GM12874 (cell line): ENCODE results near the gene SUSD4.

Experiments
- TF ChIP-seq, protein P1 (sequence below): IDR thresholded peaks from 2 replicates; pipeline ENCODE4 v1.5.1; 2011; ENCODE audit warnings: low read depth, mild to moderate bottlenecking, control low read depth, low read length, moderate library complexity; ENCODE audit not compliant: insufficient read depth

The SUSD4 gene

DNA sequence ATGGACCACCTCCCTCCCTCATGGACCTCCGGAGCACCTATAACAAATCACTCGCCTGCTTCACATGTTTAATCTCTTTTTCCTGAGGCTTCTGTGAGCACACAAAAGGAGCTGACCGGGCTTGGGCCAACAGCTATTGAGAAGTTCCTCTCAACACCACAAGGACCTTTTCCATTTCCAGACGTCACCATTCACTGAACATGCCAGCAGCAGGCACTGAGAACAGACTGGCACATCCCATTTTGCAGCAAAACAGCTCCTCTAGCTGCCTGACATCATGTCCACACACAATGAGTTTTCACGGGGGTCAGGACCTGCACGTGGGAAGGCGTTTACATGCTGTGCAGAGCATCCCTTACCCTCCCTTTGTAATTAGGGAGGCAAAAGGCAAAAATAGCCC, 11.0 kb downstream of the SUSD4 start:
- TF ChIP-seq, protein P1, sequence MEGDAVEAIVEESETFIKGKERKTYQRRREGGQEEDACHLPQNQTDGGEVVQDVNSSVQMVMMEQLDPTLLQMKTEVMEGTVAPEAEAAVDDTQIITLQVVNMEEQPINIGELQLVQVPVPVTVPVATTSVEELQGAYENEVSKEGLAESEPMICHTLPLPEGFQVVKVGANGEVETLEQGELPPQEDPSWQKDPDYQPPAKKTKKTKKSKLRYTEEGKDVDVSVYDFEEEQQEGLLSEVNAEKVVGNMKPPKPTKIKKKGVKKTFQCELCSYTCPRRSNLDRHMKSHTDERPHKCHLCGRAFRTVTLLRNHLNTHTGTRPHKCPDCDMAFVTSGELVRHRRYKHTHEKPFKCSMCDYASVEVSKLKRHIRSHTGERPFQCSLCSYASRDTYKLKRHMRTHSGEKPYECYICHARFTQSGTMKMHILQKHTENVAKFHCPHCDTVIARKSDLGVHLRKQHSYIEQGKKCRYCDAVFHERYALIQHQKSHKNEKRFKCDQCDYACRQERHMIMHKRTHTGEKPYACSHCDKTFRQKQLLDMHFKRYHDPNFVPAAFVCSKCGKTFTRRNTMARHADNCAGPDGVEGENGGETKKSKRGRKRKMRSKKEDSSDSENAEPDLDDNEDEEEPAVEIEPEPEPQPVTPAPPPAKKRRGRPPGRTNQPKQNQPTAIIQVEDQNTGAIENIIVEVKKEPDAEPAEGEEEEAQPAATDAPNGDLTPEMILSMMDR = no peak

GRCh38 chr1:223350361-223350908, 13.5 kb downstream of the SUSD4 start:
- TF ChIP-seq, protein P1 = no peak

DNA sequence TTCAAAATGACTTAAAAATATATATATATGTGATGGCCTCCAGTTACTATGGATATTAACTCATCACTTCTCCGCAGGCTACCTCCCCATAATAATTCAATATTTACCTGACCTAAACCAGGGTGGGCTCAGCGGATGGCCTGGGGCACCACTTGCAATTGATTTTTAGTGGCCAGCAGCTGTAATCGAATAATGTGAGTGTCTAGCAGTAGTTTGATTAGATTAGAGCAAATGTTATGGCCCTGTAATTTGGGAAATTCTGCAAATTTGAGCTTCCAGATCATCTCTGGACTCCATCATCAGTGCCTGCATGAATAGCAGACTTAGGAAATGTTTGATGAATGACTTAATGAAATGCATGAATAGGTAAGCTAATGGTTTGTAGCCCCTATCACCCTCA, 14.7 kb downstream of the SUSD4 start:
- TF ChIP-seq, protein P1 = no peak

GRCh38 chr1:223348439-223348838, 15.5 kb downstream of the SUSD4 start:
- TF ChIP-seq, protein P1 = no peak

DNA sequence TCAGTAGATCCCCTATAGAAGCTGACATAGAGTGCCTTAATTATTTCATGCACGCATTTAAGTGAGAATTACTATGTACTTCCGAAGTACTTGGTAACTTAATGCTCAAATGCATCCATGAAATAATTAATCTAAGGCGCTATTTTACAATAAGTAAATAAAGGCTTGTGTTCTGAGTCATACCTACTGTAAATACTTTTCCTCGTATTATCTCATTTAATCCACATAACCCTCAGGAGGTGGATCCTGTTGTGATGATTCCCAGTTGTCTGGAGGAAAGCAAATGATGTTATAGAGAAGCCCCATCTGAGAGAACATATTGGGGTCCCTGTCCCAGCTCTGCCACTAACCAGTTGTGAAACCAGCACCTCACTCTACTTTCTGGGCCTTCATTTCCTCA, 16.4 kb downstream of the SUSD4 start:
- TF ChIP-seq, protein P1 = no peak

DNA sequence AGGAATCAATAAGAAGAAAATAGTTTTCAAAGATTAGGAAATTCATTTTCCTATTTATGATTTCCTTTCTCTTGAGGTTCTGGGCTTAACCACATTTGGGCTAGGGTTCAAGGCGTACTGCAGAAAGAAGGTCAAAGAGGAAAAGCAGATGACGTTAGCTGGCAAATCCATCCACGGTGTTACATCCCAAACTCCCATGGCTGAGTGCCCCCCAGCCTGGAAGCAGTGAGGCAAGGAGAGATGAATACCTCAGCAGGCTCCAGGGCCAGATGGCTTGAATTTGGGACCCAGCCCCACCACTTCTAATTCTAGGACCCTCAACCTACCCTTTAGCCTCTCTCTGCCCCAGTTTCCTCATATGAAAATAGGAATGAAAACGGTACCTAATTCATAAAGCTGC, 17.7 kb downstream of the SUSD4 start:
- TF ChIP-seq, protein P1 = no peak

DNA sequence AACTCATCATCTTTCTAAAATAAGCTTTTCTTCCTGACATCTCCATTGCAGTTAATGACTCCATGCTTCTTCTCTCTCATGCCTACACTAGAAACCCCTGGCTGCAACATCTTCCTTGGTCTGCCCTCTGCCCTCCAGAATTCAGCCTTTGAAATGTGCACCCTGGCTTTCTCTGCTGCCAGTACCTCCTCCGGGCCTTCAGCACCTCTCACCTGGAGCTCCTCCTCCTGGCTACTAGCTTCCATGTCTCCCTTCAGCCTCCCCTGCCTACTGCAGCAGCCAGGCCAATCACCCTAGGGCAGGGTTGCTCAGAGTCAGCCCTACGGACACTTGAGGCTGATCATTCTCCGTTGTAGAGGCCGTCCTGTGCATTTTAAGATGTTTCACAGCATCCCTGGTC, 18.3 kb downstream of the SUSD4 start:
- TF ChIP-seq, protein P1 = no peak
